Measurements from ENCODE around the gene RBMS1.

DNA sequence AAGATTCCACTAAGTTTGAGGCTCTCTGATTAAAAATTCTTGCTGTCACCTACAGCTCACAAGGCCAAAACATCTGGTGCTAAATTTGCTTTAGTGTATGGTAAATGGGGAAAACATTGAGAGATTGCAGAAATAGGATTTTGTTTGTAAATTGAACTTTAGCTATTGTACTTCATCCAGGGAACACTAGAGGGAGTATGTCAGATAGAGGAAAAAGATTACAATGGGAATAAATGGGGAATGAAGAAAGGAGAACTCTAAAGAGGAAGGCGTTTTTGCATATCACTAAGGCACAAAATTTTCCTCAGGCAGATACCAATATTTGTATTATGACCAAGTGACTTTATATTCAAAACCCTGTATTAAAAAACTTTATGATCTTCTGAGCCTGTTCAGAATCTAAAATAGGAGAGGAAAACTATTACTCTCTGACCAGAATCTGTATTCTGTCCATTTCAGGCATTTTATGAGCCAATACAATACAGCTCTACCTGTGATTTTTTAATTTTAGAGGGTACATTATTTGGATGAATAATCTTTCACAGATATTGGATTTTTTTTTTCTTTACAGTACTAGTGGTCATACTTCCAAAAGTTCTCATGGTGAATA is 241.2 kb downstream of the RBMS1 start:
- TF ChIP-seq EZH2phosphoT487 (IDR thresholded peaks at IDR 0.05; ENCODE audit: borderline replicate concordance, low read length), result no peak
- TF ChIP-seq, protein P1, sequence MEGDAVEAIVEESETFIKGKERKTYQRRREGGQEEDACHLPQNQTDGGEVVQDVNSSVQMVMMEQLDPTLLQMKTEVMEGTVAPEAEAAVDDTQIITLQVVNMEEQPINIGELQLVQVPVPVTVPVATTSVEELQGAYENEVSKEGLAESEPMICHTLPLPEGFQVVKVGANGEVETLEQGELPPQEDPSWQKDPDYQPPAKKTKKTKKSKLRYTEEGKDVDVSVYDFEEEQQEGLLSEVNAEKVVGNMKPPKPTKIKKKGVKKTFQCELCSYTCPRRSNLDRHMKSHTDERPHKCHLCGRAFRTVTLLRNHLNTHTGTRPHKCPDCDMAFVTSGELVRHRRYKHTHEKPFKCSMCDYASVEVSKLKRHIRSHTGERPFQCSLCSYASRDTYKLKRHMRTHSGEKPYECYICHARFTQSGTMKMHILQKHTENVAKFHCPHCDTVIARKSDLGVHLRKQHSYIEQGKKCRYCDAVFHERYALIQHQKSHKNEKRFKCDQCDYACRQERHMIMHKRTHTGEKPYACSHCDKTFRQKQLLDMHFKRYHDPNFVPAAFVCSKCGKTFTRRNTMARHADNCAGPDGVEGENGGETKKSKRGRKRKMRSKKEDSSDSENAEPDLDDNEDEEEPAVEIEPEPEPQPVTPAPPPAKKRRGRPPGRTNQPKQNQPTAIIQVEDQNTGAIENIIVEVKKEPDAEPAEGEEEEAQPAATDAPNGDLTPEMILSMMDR (conservative IDR thresholded peaks at IDR 0.05; ENCODE audit: low read depth, low read length), result peak; percentile 82
- no peak for TF ChIP-seq EZH2 (IDR thresholded peaks at IDR 0.05; ENCODE audit: low read length, unreplicated experiment)
